Ishikawa (cell line): ENCODE results near the gene RNF4.

Source experiments
- CEBPB ChIP-seq: IDR thresholded peaks from 2 replicates; pipeline ENCODE4 v1.6.1; 2012
- CREB1 ChIP-seq: IDR thresholded peaks from 2 replicates; pipeline ENCODE4 v1.6.1; 2012; ENCODE audit warnings: low read depth
- EGR1 ChIP-seq: IDR thresholded peaks from 2 replicates; pipeline ENCODE4 v1.6.1; 2012
- EP300 ChIP-seq: IDR thresholded peaks from 2 replicates; pipeline ENCODE4 v1.6.1; 2012; ENCODE audit warnings: borderline replicate concordance
- FOXM1 ChIP-seq: IDR thresholded peaks from 2 replicates; pipeline ENCODE4 v1.6.1; 2012; ENCODE audit warnings: low read depth, borderline replicate concordance
- NFIC ChIP-seq: IDR thresholded peaks from 2 replicates; pipeline ENCODE4 v1.6.1; 2012
- RAD21 ChIP-seq: IDR thresholded peaks from 2 replicates; pipeline ENCODE4 v1.6.1; 2012; ENCODE audit warnings: low read depth
- TAF1 ChIP-seq: IDR thresholded peaks from 2 replicates; pipeline ENCODE4 v1.6.1; 2012; ENCODE audit warnings: low read depth, mild to moderate bottlenecking
- TCF12 ChIP-seq: IDR thresholded peaks from 2 replicates; pipeline ENCODE4 v1.6.1; 2012; ENCODE audit warnings: low read depth
- TEAD4 ChIP-seq: IDR thresholded peaks from 2 replicates; pipeline ENCODE4 v1.6.1; 2012
- YY1 ChIP-seq: IDR thresholded peaks from 2 replicates; pipeline ENCODE4 v1.6.1; 2012; ENCODE audit warnings: low read depth
- ZBTB7A ChIP-seq: IDR thresholded peaks from 2 replicates; pipeline ENCODE4 v1.6.1; 2012; ENCODE audit warnings: low read depth
- TF ChIP-seq, protein P1 (sequence below): IDR thresholded peaks from 2 replicates; pipeline ENCODE4 v1.6.1; 2012
- TF ChIP-seq, protein P2 (sequence below): IDR thresholded peaks from 2 replicates; pipeline ENCODE4 v1.6.1; 2012; ENCODE audit warnings: low read depth, mild to moderate bottlenecking
- TF ChIP-seq, protein P3 (sequence below): IDR thresholded peaks from 2 replicates; pipeline ENCODE4 v1.6.1; 2012

The RNF4 gene

DNA sequence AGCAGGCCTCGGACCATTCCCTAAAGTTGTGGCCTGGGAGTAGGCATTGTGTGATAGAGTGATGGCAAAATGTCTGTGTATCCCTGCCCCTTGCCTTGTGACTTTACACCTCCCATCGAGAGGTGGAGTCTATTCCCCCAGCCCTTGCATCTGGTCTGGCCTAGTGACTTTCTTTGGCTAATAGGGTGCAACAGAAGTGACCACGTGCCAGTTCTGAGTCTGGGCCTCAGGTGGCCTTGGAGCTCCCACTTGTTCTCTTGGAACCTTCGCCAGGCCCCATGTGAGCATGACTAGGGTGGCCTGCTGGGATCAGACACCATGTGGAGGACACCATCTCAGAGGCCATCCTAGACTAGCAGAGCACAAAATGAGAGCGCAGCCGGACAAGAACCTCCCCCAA is 3.9 kb upstream of the RNF4 start:
- TF ChIP-seq, protein P1, sequence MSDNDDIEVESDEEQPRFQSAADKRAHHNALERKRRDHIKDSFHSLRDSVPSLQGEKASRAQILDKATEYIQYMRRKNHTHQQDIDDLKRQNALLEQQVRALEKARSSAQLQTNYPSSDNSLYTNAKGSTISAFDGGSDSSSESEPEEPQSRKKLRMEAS, result no peak
- no peak for TF ChIP-seq RAD21

DNA sequence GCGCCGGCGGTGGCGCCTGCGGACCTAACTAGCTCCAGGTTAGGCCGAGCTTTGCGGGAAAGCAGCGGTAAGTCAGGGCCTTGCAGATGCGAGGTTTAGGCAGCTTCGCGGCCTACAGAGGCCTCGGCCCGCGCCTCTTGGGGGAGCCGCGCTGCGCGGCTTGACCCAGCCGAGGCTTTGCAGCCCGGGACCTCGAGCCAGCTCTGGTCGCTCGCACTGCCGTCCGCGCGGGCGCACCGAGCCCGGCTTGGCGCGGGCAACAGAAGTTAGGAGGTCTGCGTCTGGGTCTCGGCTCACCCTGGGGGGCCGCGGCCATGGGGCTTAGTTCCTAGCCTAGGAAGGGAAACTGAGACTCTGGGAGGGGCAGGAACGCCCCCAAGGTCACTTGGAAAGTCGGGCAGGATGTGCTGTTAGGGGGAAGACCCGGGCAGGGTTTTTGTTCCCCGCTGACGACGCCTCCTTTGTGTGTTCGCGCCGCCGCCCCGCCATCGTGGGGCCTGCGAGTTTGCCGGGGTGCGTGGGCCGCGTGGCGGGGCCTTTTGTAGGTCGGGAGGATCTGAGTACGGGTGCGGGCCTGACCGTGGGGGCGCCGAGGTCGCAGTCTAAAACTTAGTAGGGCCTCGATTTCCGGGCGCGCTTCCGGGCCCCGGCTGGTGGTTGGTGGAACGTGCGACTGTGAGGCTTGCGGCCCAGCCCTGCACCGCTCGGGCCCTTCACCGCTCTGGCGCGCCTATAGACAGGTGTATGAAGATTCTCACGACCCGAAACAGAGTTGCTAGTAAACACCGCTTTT is 482 bp downstream of the RNF4 start:
- TF ChIP-seq, protein P2, sequence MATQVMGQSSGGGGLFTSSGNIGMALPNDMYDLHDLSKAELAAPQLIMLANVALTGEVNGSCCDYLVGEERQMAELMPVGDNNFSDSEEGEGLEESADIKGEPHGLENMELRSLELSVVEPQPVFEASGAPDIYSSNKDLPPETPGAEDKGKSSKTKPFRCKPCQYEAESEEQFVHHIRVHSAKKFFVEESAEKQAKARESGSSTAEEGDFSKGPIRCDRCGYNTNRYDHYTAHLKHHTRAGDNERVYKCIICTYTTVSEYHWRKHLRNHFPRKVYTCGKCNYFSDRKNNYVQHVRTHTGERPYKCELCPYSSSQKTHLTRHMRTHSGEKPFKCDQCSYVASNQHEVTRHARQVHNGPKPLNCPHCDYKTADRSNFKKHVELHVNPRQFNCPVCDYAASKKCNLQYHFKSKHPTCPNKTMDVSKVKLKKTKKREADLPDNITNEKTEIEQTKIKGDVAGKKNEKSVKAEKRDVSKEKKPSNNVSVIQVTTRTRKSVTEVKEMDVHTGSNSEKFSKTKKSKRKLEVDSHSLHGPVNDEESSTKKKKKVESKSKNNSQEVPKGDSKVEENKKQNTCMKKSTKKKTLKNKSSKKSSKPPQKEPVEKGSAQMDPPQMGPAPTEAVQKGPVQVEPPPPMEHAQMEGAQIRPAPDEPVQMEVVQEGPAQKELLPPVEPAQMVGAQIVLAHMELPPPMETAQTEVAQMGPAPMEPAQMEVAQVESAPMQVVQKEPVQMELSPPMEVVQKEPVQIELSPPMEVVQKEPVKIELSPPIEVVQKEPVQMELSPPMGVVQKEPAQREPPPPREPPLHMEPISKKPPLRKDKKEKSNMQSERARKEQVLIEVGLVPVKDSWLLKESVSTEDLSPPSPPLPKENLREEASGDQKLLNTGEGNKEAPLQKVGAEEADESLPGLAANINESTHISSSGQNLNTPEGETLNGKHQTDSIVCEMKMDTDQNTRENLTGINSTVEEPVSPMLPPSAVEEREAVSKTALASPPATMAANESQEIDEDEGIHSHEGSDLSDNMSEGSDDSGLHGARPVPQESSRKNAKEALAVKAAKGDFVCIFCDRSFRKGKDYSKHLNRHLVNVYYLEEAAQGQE, result no peak
- TF ChIP-seq NFIC, result no peak
- TF ChIP-seq, protein P1, result peak; percentile 62
- no peak for TF ChIP-seq EGR1

DNA sequence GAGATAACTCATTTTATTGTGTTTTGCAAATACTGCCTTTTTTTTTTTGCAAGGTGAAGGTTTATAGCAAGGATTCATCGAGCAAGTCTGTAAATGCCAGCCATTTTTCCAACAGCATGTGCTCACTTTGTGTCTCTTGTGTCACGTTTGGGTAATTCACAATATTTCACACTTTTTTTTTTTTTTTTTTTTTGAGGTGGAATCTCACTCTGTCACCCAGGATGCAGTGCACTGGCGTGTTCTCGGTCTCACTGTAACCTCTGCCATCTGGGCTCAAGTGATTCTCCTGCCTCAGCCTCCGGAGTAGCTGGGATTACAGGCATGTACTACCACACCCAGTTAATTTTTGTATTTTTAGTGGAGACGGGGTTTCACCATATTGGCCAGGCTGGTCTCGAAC is 1.9 kb downstream of the RNF4 start:
- no peak for TF ChIP-seq NFIC
- TF ChIP-seq YY1, result no peak
- no peak for TF ChIP-seq RAD21
- TF ChIP-seq ZBTB7A, result no peak
- TF ChIP-seq, protein P1, result no peak
- TF ChIP-seq TCF12, result no peak
- TF ChIP-seq, protein P2, result no peak
- no peak for TF ChIP-seq TAF1
- TF ChIP-seq EP300, result no peak
- TF ChIP-seq FOXM1, result no peak
- TF ChIP-seq EGR1, result no peak

DNA sequence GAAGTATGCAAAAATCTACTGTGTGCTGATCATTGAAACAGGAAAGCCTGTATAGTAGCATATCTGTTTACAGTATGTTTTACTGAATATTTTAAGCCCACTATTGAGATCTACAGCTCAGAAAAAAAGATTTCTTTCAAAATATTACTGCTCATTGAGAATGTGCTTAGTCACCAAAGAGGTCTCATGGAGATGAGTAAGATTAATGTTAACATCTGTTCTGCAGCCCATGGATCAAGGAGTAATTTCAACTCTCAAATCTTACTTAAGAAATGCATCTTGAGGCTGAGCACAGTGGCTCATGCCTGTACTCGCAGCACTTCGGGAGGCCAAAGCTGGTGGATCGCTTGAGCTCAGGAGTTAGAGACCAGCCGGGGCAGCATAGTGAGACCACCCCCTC is 3.3 kb downstream of the RNF4 start:
- no peak for TF ChIP-seq TEAD4
- TF ChIP-seq TAF1, result no peak
- TF ChIP-seq RAD21, result no peak
- no peak for TF ChIP-seq YY1
- TF ChIP-seq, protein P3, sequence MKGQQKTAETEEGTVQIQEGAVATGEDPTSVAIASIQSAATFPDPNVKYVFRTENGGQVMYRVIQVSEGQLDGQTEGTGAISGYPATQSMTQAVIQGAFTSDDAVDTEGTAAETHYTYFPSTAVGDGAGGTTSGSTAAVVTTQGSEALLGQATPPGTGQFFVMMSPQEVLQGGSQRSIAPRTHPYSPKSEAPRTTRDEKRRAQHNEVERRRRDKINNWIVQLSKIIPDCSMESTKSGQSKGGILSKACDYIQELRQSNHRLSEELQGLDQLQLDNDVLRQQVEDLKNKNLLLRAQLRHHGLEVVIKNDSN, result no peak
- TF ChIP-seq FOXM1, result no peak
- TF ChIP-seq TCF12, result no peak
- no peak for TF ChIP-seq NFIC

DNA sequence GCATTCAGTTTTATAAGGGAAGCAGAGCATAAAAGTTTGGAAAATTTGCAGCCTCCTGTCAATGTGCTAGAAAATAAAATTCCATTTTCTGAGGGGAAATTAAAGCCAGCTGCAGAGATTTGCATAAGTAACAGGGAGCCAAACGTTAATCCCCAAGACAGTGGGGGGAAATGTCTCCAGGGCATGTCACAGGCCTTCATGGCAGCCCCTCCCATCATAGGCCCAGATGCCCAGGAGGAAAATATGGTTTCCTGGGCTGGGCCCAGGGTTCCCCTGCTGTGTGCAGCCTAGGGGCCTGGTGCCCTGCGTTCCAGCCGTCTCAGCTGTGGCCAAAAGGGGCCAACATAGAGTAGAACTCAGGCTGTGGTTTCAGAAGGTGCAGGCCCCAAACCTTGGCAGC is 9.3 kb downstream of the RNF4 start:
- TF ChIP-seq TEAD4 (no peak), NFIC (no peak)
- TF ChIP-seq, protein P3, result no peak

DNA sequence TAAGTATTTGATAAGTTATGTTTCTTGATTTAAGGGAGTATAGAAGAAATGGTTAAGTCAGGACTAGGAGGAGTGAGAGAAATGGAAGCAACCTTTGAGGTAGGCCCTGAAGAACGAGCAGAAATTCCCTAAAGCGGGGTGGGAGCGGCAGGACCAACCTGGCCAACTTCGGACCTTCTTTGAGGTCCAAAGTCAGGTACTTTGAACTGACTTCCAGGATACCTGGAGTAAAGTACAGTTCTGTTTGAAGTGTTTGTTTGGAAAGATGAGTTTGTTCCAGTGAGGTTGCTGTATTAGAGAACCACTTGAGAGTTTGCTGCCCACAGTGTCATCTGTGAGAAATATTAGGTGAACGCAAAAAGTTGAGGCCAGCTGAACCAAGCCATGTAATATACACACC is 11.7 kb downstream of the RNF4 start:
- TF ChIP-seq CREB1 (no peak), TEAD4 (no peak)

DNA sequence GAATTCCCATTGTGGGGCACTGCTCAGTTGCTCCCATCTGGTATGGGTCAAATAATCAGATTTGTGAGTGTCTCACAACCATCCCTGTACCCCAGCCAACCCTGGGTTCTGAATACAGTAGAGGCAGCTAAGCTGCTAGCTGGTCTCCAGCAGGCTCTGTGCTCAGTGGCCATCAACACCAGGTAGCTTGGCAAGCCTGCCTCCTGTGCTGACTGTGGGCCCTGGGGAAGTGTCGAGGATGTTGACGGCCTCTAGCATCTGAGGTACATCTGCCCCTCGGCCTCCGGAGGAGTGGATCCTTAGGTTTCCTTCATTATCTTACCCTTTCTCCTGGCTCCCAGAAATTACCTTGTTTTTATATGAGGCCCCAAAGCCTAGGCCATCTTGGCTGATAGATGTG is 13.3 kb downstream of the RNF4 start:
- TF ChIP-seq EP300 (no peak), CREB1 (no peak)

DNA sequence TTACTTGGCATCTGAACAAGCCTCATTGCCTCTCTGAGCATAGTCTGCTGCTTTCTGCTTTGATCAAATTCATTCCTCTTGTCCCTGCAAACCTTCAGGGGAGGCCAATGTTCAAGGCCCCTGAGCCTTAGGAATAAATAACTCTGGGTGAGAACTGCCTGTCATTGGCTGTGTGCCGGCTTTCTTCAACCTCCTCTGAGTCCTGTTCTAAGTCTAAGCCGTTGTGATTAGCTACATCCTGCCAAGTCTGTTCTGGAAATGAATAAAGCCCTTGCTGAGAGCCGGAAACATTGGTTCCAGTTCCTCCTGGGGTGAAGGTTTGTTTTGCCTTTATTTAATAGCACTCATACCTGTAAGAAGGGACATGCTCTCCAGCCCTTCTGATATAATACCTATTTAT is 13.8 kb downstream of the RNF4 start:
- TF ChIP-seq EP300 (no peak), TAF1 (no peak), CEBPB (no peak), YY1 (no peak), CREB1 (no peak), TCF12 (no peak), RAD21 (no peak), TEAD4 (no peak), ZBTB7A (no peak)
- TF ChIP-seq, protein P2, result no peak
- TF ChIP-seq, protein P1, result no peak
